Activated CD4-positive, alpha-beta T cell treated with anti-CD3 and anti-CD28 coated beads for 36 hours (primary cell): ENCODE measurements around the gene SORBS2. TPM values are rescaled to one million over a fixed set of nuclear protein-coding genes. Genes with fewer than 3 reads are reported as not detected.

ENCODE experiments used
- ATAC-seq: fragments of 200-7000 bp; cut with Tn5 transposase; one replicate; pipeline ENCODE4 v1.10.0; 2021; ENCODE audit warnings: mild to moderate bottlenecking, moderate library complexity
- CTCF ChIA-PET: fragments of 350-600 bp; sonication (Branson Sonifier 250); formaldehyde crosslinking; loops from one replicate; lab custom pipeline; 2021; ENCODE audit warnings: antibody characterized with exemption; lab: Charles Lee
- POLR2A ChIA-PET: fragments of 350-600 bp; sonication (Branson Sonifier 250); formaldehyde crosslinking; loops from one replicate; lab custom pipeline; 2021; ENCODE audit warnings: antibody characterized with exemption, inconsistent platforms; lab: Charles Lee
- DNase-seq: peaks from one replicate; pipeline ENCODE4 v3.0.0-alpha.2; 2020
- H3K27ac Mint-ChIP-seq: one replicate; pipeline ENCODE4 v1.8.0; 2021; ENCODE audit warnings: mixed read lengths
- H3K27me3 Mint-ChIP-seq: one replicate; pipeline ENCODE4 v1.8.0; 2021; ENCODE audit warnings: mixed read lengths
- H3K36me3 Mint-ChIP-seq: one replicate; pipeline ENCODE4 v1.8.0; 2021; ENCODE audit warnings: low read depth, mixed read lengths
- H3K4me1 Mint-ChIP-seq: one replicate; pipeline ENCODE4 v1.8.0; 2021; ENCODE audit warnings: mixed read lengths
- H3K4me3 Mint-ChIP-seq: one replicate; pipeline ENCODE4 v1.8.0; 2021; ENCODE audit warnings: mild to moderate bottlenecking, moderate library complexity, mixed read lengths
- H3K9me3 Mint-ChIP-seq: one replicate; pipeline ENCODE4 v1.8.0; 2021; ENCODE audit warnings: low read depth, mixed read lengths
- intact Hi-C, 2 experiments: fragments of 100-400 bp; cut with DNase I in 1 of 2; cut with micrococcal nuclease in 1 of 2; formaldehyde crosslinking; loops; one replicate each; pipeline versions ENCODE4 v1.14.2 to v1.15.1; 2022 to 2024; cut with DNase I, micrococcal nuclease
- total RNA-seq, 2 experiments: library from RNA; stranded (reverse); gene quantifications; one replicate each; pipeline ENCODE4 v1.2.3, GENCODE V29; 2021

The SORBS2 gene
- total RNA-seq, 2 experiments from 2014 or later: not detected

DNA sequence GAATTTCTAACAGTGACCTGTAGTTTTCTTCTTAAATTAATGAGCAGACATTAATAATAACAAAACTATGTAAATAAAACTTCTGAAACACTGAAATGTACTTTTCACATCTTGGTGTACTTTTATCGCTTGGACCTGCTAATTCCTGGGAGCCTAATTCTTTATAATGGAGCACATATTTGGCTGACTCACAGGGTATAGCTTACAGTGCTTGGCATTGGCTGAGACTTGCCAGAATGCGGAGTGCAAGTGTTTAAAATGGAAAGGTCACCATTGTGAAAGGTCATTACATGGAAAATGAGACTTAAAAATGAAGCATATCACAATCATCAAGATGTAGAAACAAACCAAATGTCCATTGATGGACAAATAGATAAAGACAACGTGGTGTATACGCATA, 139.4 kb downstream of the SORBS2 start:
- ATAC-seq (no peak), DNase-seq (no peak)
- peaks cover 8% of the 10 kb centered on the region for H3K27me3 Mint-ChIP-seq
- CTCF ChIA-PET: no interaction called here
- H3K4me1 Mint-ChIP-seq: no peaks in the 10 kb centered on the region
- intact Hi-C loops: no loop called here
- POLR2A ChIA-PET: no interaction called here
- no peak overlapping the region for H3K4me3 Mint-ChIP-seq
- no peaks in the 10 kb centered on the region for H3K36me3 Mint-ChIP-seq
- no peaks in the 10 kb centered on the region for H3K9me3 Mint-ChIP-seq
- no peak overlapping the region for H3K27ac Mint-ChIP-seq

GRCh38 chr4:185672151-185672550, 139.8 kb downstream of the SORBS2 start:
- Mint-ChIP-seq H3K4me3 (no peak overlapping the region), H3K36me3 (no peaks in the 10 kb centered on the region), H3K9me3 (no peaks in the 10 kb centered on the region), H3K27me3 (peaks cover 8% of the 10 kb centered on the region), H3K4me1 (no peaks in the 10 kb centered on the region), H3K27ac (no peak overlapping the region)
- ATAC-seq (no peak), DNase-seq (no peak)
- intact Hi-C loops: no loop called here
- CTCF ChIA-PET: no interaction called here
- POLR2A ChIA-PET: no interaction called here

GRCh38 chr4:185671496-185671895, 140.5 kb downstream of the SORBS2 start:
- Mint-ChIP-seq H3K27me3 (peaks cover 8% of the 10 kb centered on the region), H3K36me3 (no peaks in the 10 kb centered on the region), H3K9me3 (no peaks in the 10 kb centered on the region), H3K4me3 (no peak overlapping the region), H3K4me1 (no peaks in the 10 kb centered on the region), H3K27ac (no peak overlapping the region)
- POLR2A ChIA-PET: no interaction called here
- intact Hi-C loops: no loop called here
- ATAC-seq (no peak), DNase-seq (no peak)
- CTCF ChIA-PET: interaction anchor here (0.5 kb wide), 1 partner anchor 31 kb away, joined by 3 read pairs; no protein-coding TSS in a partner anchor

- H3K4me3 Mint-ChIP-seq: no peak overlapping the region
- CTCF ChIA-PET: interaction anchor here (0.5 kb wide), 1 partner anchor 30 kb away, joined by 3 read pairs; no protein-coding TSS in a partner anchor
- H3K4me1 Mint-ChIP-seq: no peaks in the 10 kb centered on the region
- intact Hi-C loops: no loop called here
- POLR2A ChIA-PET: no interaction called here
- no peaks in the 10 kb centered on the region for H3K36me3 Mint-ChIP-seq
- no peaks in the 10 kb centered on the region for H3K9me3 Mint-ChIP-seq
- H3K27me3 Mint-ChIP-seq: peaks cover 8% of the 10 kb centered on the region
- no peak overlapping the region for H3K27ac Mint-ChIP-seq
- DNase-seq (no peak), ATAC-seq (no peak)
Observed at GRCh38 chr4:185671066-185671465, 140.9 kb downstream of the SORBS2 start.

- ChIA-PET CTCF (no interaction called here), POLR2A (no interaction called here)
- intact Hi-C loops: no loop called here
- Mint-ChIP-seq H3K4me1 (no peaks in the 10 kb centered on the region), H3K27me3 (peaks cover 8% of the 10 kb centered on the region), H3K4me3 (no peak overlapping the region), H3K27ac (no peak overlapping the region), H3K9me3 (no peaks in the 10 kb centered on the region), H3K36me3 (no peaks in the 10 kb centered on the region)
- DNase-seq (no peak), ATAC-seq (no peak)
Observed at GRCh38 chr4:185669288-185669687, 142.7 kb downstream of the SORBS2 start.

- Mint-ChIP-seq H3K4me3 (no peak overlapping the region), H3K4me1 (no peaks in the 10 kb centered on the region), H3K9me3 (no peaks in the 10 kb centered on the region), H3K36me3 (no peaks in the 10 kb centered on the region), H3K27ac (no peak overlapping the region), H3K27me3 (peaks cover 7% of the 10 kb centered on the region)
- ChIA-PET CTCF (no interaction called here), POLR2A (no interaction called here)
- ATAC-seq (no peak), DNase-seq (no peak)
- intact Hi-C loops: no loop called here
Observed at GRCh38 chr4:185666156-185666555, 145.8 kb downstream of the SORBS2 start.

DNA sequence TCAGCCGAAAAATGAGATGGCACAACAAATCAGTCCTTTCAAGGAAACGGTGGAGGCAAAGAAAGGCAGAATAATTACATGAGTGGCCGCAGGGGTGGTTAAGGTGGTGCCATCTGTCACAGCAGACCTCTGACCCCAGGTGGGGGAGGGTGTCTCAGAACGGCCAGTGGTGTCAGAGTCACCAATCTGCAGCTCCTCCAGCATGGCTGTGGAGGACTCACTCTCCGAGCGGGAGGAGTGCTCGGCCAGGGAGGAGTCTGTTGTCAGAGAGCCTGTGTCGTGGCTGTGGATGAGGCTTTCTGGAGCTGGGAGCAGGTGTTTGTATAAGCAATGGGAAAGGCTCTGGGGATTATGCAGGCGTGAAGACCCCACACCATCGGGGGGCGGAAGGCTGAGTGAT, 146.3 kb downstream of the SORBS2 start:
- POLR2A ChIA-PET: no interaction called here
- intact Hi-C loops: no loop called here
- ATAC-seq: no peak

DNA sequence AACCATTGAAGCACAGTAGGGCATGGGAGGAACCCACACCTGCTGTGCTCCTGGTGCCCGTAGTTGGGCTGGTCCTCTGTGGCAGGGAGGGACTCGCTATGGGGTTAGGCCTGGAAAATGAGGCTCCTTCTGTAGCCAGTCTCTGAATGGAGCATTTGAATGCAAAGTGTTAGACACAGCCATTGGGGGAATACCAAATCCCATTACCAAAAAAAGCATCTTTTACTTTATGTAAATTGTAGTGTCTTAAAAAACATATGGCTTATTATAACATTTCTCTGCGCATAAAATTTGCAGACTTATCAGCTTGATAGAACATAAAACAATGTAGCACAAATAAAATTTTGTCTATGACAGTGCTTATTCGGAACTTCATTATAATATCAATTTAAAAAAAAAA, 147.5 kb downstream of the SORBS2 start:
- H3K27ac Mint-ChIP-seq: no peak overlapping the region
- no peak for DNase-seq
- H3K4me3 Mint-ChIP-seq: no peak overlapping the region
- no peaks in the 10 kb centered on the region for H3K9me3 Mint-ChIP-seq
- CTCF ChIA-PET: no interaction called here
- intact Hi-C loops: no loop called here
- H3K4me1 Mint-ChIP-seq: no peaks in the 10 kb centered on the region
- peaks cover 7% of the 10 kb centered on the region for H3K27me3 Mint-ChIP-seq
- ATAC-seq: no peak
- H3K36me3 Mint-ChIP-seq: no peaks in the 10 kb centered on the region
- POLR2A ChIA-PET: no interaction called here

More for the DNA sequence above, 146.3 kb downstream of the SORBS2 start:
- Mint-ChIP-seq H3K36me3 (no peaks in the 10 kb centered on the region), H3K9me3 (no peaks in the 10 kb centered on the region), H3K4me3 (no peak overlapping the region), H3K27ac (no peak overlapping the region), H3K4me1 (no peaks in the 10 kb centered on the region), H3K27me3 (peaks cover 7% of the 10 kb centered on the region)
- CTCF ChIA-PET: interaction anchor here (1.0 kb wide), 1 partner anchor 25 kb away, joined by 3 read pairs; no protein-coding TSS in a partner anchor
- no peak for DNase-seq

- Mint-ChIP-seq H3K4me1 (peaks cover 2% of the 10 kb centered on the region), H3K4me3 (no peak overlapping the region), H3K36me3 (no peaks in the 10 kb centered on the region), H3K27ac (no peak overlapping the region), H3K9me3 (no peaks in the 10 kb centered on the region), H3K27me3 (peaks cover 4% of the 10 kb centered on the region)
- CTCF ChIA-PET: no interaction called here
- intact Hi-C loops: no loop called here
- ATAC-seq (no peak), DNase-seq (no peak)
- POLR2A ChIA-PET: no interaction called here
Observed at GRCh38 chr4:185662030-185662778, 149.8 kb downstream of the SORBS2 start.

DNA sequence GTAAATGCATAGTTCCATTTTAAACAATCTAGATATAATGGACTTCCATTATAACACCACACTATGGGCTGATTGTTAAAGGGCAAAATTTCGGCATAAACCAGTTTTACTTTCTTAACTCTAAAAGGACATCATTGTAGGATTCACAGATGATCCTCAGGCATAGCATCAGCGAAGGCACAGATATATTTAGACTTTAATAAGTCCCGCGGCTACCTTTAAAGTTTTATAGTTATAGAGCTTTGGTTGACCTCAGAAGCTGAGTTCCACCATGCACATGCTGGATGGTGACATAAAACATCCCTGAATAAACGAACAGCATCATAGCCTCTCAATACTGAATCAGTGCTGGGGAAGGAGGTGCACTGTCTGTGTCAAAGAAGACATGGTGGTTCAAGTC, 151.7 kb downstream of the SORBS2 start:
- no peaks in the 10 kb centered on the region for H3K9me3 Mint-ChIP-seq
- DNase-seq (no peak), ATAC-seq (no peak)

DNA sequence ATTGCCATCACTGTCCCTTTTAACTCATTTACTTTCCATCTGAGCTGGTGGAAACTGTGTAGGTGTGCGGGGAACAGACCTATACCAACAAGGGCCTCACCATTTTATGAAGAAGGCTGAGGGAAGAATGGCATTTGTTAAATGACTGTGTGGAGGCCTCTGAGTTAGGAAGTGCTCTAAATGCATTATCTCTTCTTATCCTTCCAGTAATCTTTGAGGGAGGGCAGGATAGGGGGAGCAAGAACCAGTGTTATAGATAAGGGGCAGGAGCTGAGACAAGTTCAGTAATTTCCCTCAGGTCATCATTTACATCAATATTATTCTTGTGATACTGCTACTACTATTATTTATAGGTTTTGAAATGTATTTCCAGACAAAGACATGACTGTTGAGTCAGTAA, 154.3 kb downstream of the SORBS2 start:
- CTCF ChIA-PET: interaction anchor here (1.3 kb wide), 1 partner anchor 9 kb away, joined by 3 read pairs; no protein-coding TSS in a partner anchor
- no peak overlapping the region for H3K4me3 Mint-ChIP-seq
- H3K4me1 Mint-ChIP-seq: peaks cover 2% of the 10 kb centered on the region
- POLR2A ChIA-PET: no interaction called here
- ATAC-seq (peak; percentile 33), DNase-seq (no peak)
- H3K27ac Mint-ChIP-seq: no peak overlapping the region
- intact Hi-C loops: no loop called here
- H3K36me3 Mint-ChIP-seq: no peaks in the 10 kb centered on the region
- no peaks in the 10 kb centered on the region for H3K9me3 Mint-ChIP-seq
- H3K27me3 Mint-ChIP-seq: peaks cover 13% of the 10 kb centered on the region

More for the DNA sequence above, 151.7 kb downstream of the SORBS2 start:
- no peak overlapping the region for H3K4me3 Mint-ChIP-seq
- peaks cover 2% of the 10 kb centered on the region for H3K4me1 Mint-ChIP-seq
- H3K27me3 Mint-ChIP-seq: peaks cover 8% of the 10 kb centered on the region
- H3K36me3 Mint-ChIP-seq: no peaks in the 10 kb centered on the region
- intact Hi-C loops: no loop called here
- ChIA-PET POLR2A (no interaction called here), CTCF (interaction anchor here (0.6 to 1.3 kb wide), 2 partner anchors 361 to 402 kb away, joined by 3 read pairs; no protein-coding TSS in a partner anchor)
- no peak overlapping the region for H3K27ac Mint-ChIP-seq

DNA sequence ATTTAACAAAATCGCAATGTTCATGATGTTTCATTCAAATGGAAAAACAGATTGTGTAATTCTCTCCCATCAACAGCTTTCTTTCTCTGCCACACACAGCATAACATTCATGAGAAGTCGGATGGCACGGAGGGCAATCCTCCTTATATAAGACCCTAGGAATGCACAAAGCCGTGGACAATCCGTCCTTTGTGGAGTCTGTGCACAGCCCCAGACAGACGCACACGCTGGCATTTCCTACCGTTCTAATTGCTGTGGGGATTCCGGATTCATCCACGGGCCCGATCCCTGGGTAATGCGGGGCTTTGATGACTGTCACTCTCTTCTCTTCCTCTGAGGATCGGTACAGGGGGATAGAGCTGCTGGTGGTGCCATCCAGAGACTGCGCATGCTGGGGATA, 154.8 kb downstream of the SORBS2 start:
- Mint-ChIP-seq H3K4me3 (no peak overlapping the region), H3K9me3 (no peaks in the 10 kb centered on the region), H3K4me1 (peaks cover 2% of the 10 kb centered on the region), H3K27ac (no peak overlapping the region), H3K27me3 (peaks cover 13% of the 10 kb centered on the region), H3K36me3 (no peaks in the 10 kb centered on the region)
- no peak for ATAC-seq
- ChIA-PET POLR2A (no interaction called here), CTCF (interaction anchor here (1.3 kb wide), 1 partner anchor 8 kb away, joined by 3 read pairs; no protein-coding TSS in a partner anchor)
- intact Hi-C loops: no loop called here
- DNase-seq: no peak
